ENCODE results near the gene SLC1A1.
A peak's percentile ranks its signal among the peaks of the same experiment; 100 is the strongest.

Gene SLC1A1

GRCh38 chr9:4489919-4490704 is at the start of gene SLC1A1:
SLC1A1 (plus strand) TSS chr9:4490468; CDS start chr9:4490680, 212 bp downstream.
- H3K9ac ChIP-seq (ENCODE audit: low read depth, low read length), result peak within 1 kb of the TSS; percentile 7
- H3K27me3 ChIP-seq (ENCODE audit: control insufficient read depth, insufficient read depth, low read length), result peaks cover 29% of the 10 kb centered on the region
- peak within 1 kb of the TSS; percentile 76 for H3K27ac ChIP-seq (ENCODE audit: low read depth, low read length)
- H3K9me3 ChIP-seq (ENCODE audit: control insufficient read depth, insufficient read depth, low read length), result no peaks in the 10 kb centered on the region
- H3K4me1 ChIP-seq (ENCODE audit: control insufficient read depth, insufficient read depth, low read length), result peaks cover 15% of the 10 kb centered on the region
- H3K36me3 ChIP-seq (ENCODE audit: control insufficient read depth, insufficient read depth, low read length), result no peaks in the 10 kb centered on the region
- peak within 1 kb of the TSS; percentile 85 for H3K4me3 ChIP-seq (ENCODE audit: low read depth, low read length)

- no peak overlapping the region for H3K4me3 ChIP-seq (ENCODE audit: low read depth, low read length)
- H3K27ac ChIP-seq (ENCODE audit: low read depth, low read length), result no peak overlapping the region
- H3K9me3 ChIP-seq (ENCODE audit: control insufficient read depth, insufficient read depth, low read length), result peaks cover 4% of the 10 kb centered on the region
- no peaks in the 10 kb centered on the region for H3K27me3 ChIP-seq (ENCODE audit: control insufficient read depth, insufficient read depth, low read length)
- no peaks in the 10 kb centered on the region for H3K36me3 ChIP-seq (ENCODE audit: control insufficient read depth, insufficient read depth, low read length)
- H3K9ac ChIP-seq (ENCODE audit: low read depth, low read length), result no peak overlapping the region
- no peaks in the 10 kb centered on the region for H3K4me1 ChIP-seq (ENCODE audit: control insufficient read depth, insufficient read depth, low read length)
Observed at GRCh38 chr9:4442806-4443205, 47.5 kb upstream of the SLC1A1 start.

GRCh38 chr9:4443439-4443838 is 46.8 kb upstream of the SLC1A1 start:
- Histone ChIP-seq H3K9ac (ENCODE audit: low read depth, low read length) (no peak overlapping the region), H3K36me3 (ENCODE audit: control insufficient read depth, insufficient read depth, low read length) (no peaks in the 10 kb centered on the region), H3K27me3 (ENCODE audit: control insufficient read depth, insufficient read depth, low read length) (no peaks in the 10 kb centered on the region), H3K4me1 (ENCODE audit: control insufficient read depth, insufficient read depth, low read length) (no peaks in the 10 kb centered on the region), H3K9me3 (ENCODE audit: control insufficient read depth, insufficient read depth, low read length) (peaks cover 9% of the 10 kb centered on the region), H3K4me3 (ENCODE audit: low read depth, low read length) (no peak overlapping the region), H3K27ac (ENCODE audit: low read depth, low read length) (no peak overlapping the region)

- Histone ChIP-seq H3K27ac (ENCODE audit: low read depth, low read length) (no peak overlapping the region), H3K36me3 (ENCODE audit: control insufficient read depth, insufficient read depth, low read length) (no peaks in the 10 kb centered on the region), H3K27me3 (ENCODE audit: control insufficient read depth, insufficient read depth, low read length) (no peaks in the 10 kb centered on the region), H3K4me3 (ENCODE audit: low read depth, low read length) (no peak overlapping the region), H3K9ac (ENCODE audit: low read depth, low read length) (no peak overlapping the region), H3K9me3 (ENCODE audit: control insufficient read depth, insufficient read depth, low read length) (no peaks in the 10 kb centered on the region), H3K4me1 (ENCODE audit: control insufficient read depth, insufficient read depth, low read length) (no peaks in the 10 kb centered on the region)
Observed at GRCh38 chr9:4461437-4461836, 28.8 kb upstream of the SLC1A1 start.

- H3K9me3 ChIP-seq (ENCODE audit: control insufficient read depth, insufficient read depth, low read length), result 0 out of 2 replicates have a peak, but pooled peaks cover 6% of the 10 kb centered on the region
- no peak overlapping the region for H3K9ac ChIP-seq (ENCODE audit: low read depth, low read length)
- no peaks in the 10 kb centered on the region for H3K36me3 ChIP-seq (ENCODE audit: control insufficient read depth, insufficient read depth, low read length)
- H3K4me1 ChIP-seq (ENCODE audit: control insufficient read depth, insufficient read depth, low read length), result no peaks in the 10 kb centered on the region
- no peak overlapping the region for H3K4me3 ChIP-seq (ENCODE audit: low read depth, low read length)
- no peak overlapping the region for H3K27ac ChIP-seq (ENCODE audit: low read depth, low read length)
- H3K27me3 ChIP-seq (ENCODE audit: control insufficient read depth, insufficient read depth, low read length), result no peaks in the 10 kb centered on the region
Observed at GRCh38 chr9:4463824-4464223, 26.4 kb upstream of the SLC1A1 start.

- H3K9me3 ChIP-seq (ENCODE audit: control insufficient read depth, insufficient read depth, low read length), result 0 out of 2 replicates have a peak, but pooled peaks cover 6% of the 10 kb centered on the region
- H3K27me3 ChIP-seq (ENCODE audit: control insufficient read depth, insufficient read depth, low read length), result no peaks in the 10 kb centered on the region
- H3K36me3 ChIP-seq (ENCODE audit: control insufficient read depth, insufficient read depth, low read length), result no peaks in the 10 kb centered on the region
- no peak overlapping the region for H3K27ac ChIP-seq (ENCODE audit: low read depth, low read length)
- H3K9ac ChIP-seq (ENCODE audit: low read depth, low read length), result no peak overlapping the region
- no peaks in the 10 kb centered on the region for H3K4me1 ChIP-seq (ENCODE audit: control insufficient read depth, insufficient read depth, low read length)
- H3K4me3 ChIP-seq (ENCODE audit: low read depth, low read length), result no peak overlapping the region
Observed at GRCh38 chr9:4464911-4465513, 25.3 kb upstream of the SLC1A1 start.

- H3K27me3 ChIP-seq (ENCODE audit: control insufficient read depth, insufficient read depth, low read length), result no peaks in the 10 kb centered on the region
- no peaks in the 10 kb centered on the region for H3K36me3 ChIP-seq (ENCODE audit: control insufficient read depth, insufficient read depth, low read length)
- no peak overlapping the region for H3K27ac ChIP-seq (ENCODE audit: low read depth, low read length)
- 0 out of 2 replicates have a peak, but pooled peaks cover 6% of the 10 kb centered on the region for H3K9me3 ChIP-seq (ENCODE audit: control insufficient read depth, insufficient read depth, low read length)
- no peak overlapping the region for H3K4me3 ChIP-seq (ENCODE audit: low read depth, low read length)
- H3K9ac ChIP-seq (ENCODE audit: low read depth, low read length), result no peak overlapping the region
- H3K4me1 ChIP-seq (ENCODE audit: control insufficient read depth, insufficient read depth, low read length), result no peaks in the 10 kb centered on the region
Observed at GRCh38 chr9:4465910-4466309, 24.4 kb upstream of the SLC1A1 start.

GRCh38 chr9:4475301-4475700 is 15.0 kb upstream of the SLC1A1 start:
- Histone ChIP-seq H3K4me3 (ENCODE audit: low read depth, low read length) (no peak overlapping the region), H3K9me3 (ENCODE audit: control insufficient read depth, insufficient read depth, low read length) (no peaks in the 10 kb centered on the region), H3K9ac (ENCODE audit: low read depth, low read length) (no peak overlapping the region), H3K36me3 (ENCODE audit: control insufficient read depth, insufficient read depth, low read length) (no peaks in the 10 kb centered on the region), H3K27me3 (ENCODE audit: control insufficient read depth, insufficient read depth, low read length) (no peaks in the 10 kb centered on the region), H3K27ac (ENCODE audit: low read depth, low read length) (no peak overlapping the region), H3K4me1 (ENCODE audit: control insufficient read depth, insufficient read depth, low read length) (no peaks in the 10 kb centered on the region)

GRCh38 chr9:4486176-4486575 is 4.1 kb upstream of the SLC1A1 start:
- Histone ChIP-seq H3K9me3 (ENCODE audit: control insufficient read depth, insufficient read depth, low read length) (no peaks in the 10 kb centered on the region), H3K27ac (ENCODE audit: low read depth, low read length) (no peak overlapping the region)

GRCh38 chr9:4489562-4489918 is 728 bp upstream of the SLC1A1 start:
- H3K4me3 ChIP-seq (ENCODE audit: low read depth, low read length), result peak overlapping the region; percentile 85
- H3K27ac ChIP-seq (ENCODE audit: low read depth, low read length), result no peak overlapping the region
- peaks cover 29% of the 10 kb centered on the region for H3K27me3 ChIP-seq (ENCODE audit: control insufficient read depth, insufficient read depth, low read length)
- H3K9ac ChIP-seq (ENCODE audit: low read depth, low read length), result peak overlapping the region; percentile 3; the same call in 1 of the 2 replicates
- no peaks in the 10 kb centered on the region for H3K9me3 ChIP-seq (ENCODE audit: control insufficient read depth, insufficient read depth, low read length)
- no peaks in the 10 kb centered on the region for H3K36me3 ChIP-seq (ENCODE audit: control insufficient read depth, insufficient read depth, low read length)
- peaks cover 10% of the 10 kb centered on the region for H3K4me1 ChIP-seq (ENCODE audit: control insufficient read depth, insufficient read depth, low read length)

More at GRCh38 chr9:4486176-4486575, 4.1 kb upstream of the SLC1A1 start:
- Histone ChIP-seq H3K4me1 (ENCODE audit: control insufficient read depth, insufficient read depth, low read length) (peaks cover 4% of the 10 kb centered on the region; the same call in 1 of the 2 replicates), H3K27me3 (ENCODE audit: control insufficient read depth, insufficient read depth, low read length) (peaks cover 27% of the 10 kb centered on the region), H3K36me3 (ENCODE audit: control insufficient read depth, insufficient read depth, low read length) (no peaks in the 10 kb centered on the region), H3K4me3 (ENCODE audit: low read depth, low read length) (no peak overlapping the region), H3K9ac (ENCODE audit: low read depth, low read length) (no peak overlapping the region)

All from HUES48 (cell line).